ENCODE data around the gene TMEM207.
A peak's percentile ranks its signal among the peaks of the same experiment; 100 is the strongest.

TMEM207 gene

DNA sequence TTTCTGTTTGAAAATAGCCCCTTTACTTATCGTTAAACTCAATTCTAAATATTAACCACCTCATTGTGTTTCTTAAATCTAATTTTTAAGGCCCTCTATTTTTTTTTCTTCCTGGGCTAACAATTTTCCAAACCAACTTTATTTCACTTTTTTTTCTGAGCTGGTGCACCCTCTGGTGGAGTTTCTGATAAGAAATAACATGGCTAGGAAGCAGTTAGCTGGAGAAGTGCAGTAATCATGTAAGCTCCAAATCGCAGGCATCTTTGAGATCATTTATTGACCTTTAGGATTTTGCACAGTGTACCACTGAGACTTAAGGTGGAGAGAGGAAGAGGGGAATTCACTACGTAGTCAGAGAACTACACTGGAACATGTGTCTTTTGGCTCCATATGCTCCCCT is 6.4 kb downstream of the TMEM207 start:
- DNase-seq, result no peak

DNA sequence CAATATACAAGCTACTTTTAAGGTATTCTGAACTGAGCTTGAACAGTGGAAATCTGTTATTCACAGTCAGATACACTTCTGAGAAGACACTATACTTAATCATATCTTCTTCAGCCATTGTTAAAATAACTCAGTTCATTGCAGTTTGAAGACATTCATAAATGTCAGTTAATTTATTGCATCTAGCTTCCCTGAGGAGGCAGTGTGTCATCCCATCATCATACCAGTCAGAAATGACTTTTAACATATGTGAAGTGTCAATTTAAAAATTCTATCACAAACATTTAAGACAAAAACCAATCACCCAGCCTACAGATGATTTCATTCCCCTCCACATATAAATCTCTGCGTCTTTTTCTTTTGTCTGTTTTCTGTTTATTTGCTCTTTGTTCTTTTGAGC is 7.5 kb downstream of the TMEM207 start:
- DNase-seq, result no peak

DNA sequence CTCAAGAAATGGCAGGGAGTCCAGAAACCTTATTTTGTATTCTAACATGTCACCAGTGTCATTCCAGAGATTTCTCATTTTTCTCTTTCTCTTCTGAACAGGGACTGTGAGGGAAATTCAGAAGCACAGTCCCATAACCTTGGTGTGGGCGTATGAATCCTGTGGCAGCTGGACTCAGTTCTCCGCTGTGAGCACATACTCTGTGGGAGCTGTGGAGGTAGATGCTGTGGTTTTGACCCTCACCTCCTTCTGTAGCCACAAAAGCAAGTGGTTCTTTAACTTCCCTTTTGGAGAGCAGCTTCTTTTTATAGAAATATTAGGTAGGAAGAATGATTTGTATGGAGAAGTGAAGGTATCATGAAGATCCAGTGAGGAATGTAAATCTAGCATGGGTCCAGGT is 13.4 kb downstream of the TMEM207 start:
- DNase-seq, result no peak

DNA sequence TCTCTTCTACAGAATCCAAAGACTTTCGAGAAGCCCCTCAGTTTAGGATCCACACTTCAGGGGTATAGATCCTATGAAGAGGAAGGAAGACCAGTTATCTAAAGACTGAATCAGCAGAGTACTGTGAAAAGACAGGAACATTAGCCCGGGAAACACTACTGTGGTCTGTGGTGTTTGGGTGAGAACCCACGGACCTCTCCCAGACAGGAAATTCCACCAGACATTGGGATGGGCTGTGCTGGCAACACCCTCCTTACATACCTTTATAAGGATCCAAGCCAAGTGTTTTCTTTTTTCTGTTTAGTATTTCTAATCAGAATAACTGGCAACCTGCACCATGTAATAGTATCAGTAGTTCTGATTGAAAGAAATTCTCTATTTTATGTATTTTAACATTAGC is 14.1 kb downstream of the TMEM207 start:
- no peak for DNase-seq

DNA sequence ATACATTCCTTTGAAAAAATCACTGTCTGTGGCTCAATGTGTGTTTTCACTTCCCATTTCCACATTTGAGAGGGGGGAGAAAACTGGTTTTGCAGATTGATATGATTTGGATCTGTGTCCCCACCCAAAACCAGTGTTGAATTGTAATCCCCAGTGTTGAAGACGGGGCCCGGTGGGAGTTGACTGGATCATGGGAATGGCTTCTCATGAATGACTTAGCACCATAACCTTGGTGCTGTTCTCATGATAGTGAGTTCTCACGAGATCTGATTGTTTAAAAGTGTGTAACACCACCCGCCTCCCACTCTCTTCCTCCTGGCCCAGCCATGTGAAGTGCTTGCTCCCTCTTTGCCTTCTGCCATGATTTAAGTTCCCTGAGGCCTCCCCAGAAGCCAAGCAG is 16.1 kb downstream of the TMEM207 start:
- no peak for DNase-seq

DNA sequence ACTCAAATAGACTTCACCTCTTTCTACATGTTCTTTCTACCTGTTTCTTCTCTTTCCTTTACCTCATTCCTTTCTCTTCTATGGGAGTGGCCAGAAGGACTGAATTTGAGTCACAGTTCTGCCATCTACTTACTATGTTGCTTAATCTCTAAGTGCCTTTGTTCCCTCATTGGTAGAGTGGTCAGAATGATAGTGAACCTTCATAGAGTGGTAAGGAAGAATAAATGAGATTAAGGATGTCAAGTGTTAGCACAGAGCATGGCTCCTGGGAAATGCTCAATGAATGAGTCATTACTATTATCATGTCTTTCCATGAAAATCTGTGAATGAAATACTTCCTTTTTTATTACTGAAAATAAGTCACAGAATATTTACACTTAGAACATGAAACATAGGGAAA is 17.5 kb downstream of the TMEM207 start:
- DNase-seq, result no peak

DNA sequence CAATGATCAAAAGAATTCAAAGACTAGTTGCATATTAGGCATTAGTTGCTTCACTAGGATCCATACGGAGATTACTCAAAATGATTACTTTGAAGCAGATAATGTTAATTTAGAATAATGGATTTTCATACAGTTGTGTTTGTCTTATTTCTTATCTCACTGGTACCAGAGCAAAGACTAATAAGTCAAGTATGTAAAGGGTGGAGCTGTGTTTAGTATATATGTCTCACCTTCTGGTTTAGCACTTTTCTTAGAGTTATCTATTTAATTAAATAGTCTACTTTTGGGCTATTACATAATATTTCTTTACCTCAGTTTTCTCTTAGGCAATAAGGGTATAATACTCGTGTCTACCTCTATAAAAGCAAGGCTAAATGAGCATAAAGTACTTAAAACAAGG is 18.8 kb downstream of the TMEM207 start:
- DNase-seq, result no peak

DNA sequence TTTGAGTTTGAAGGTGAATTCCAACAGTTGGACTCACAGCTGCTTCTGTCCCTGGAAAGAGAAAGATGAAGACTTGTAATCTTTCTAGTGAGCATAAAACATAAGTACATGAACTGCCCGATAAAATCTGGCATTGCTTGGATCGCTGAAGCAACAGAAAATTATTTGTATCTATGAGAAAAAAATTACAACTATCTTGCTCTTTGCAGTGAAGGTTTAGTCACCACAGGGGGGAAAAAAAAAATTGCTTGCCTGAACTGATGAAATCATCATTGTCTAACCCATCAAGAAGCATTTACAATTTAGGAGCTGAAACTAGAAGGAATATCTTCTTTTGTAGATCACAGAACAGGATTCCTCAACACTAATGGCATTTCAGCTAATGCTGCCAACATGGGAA is 20.0 kb downstream of the TMEM207 start:
- DNase-seq, result no peak

DNA sequence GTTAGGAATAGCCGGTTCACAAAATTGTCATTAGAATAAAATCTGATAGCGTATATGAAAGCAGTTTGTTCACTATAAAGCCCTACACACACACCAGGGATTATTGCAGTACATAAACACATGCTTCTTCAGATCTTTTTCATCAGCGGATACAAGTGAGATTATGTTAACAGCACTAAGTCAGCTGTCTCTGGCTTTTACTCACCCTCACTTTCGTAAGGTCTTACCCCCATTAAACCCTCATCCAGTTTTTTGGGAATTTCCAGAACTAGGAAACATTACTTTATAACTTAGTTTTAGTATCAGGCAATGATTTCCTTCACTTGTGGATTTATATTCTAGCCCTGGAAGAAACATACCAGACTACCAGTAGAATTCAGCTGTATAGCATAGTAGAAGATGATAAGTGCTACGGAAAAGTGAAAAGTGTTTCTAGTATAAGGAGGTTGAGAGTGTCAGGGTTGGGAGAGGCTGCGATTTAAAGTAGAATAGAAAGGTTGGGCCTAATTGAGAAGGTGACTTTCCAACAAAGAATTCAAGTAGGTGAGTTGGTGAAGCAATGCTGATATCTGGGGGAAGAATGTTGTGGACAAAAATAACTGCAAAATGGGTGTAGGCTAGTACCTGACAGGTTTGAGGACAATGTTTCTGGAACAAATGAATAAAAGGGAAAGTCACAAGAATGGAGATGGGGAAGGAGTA is 22.7 kb downstream of the TMEM207 start:
- DNase-seq, result no peak

DNA sequence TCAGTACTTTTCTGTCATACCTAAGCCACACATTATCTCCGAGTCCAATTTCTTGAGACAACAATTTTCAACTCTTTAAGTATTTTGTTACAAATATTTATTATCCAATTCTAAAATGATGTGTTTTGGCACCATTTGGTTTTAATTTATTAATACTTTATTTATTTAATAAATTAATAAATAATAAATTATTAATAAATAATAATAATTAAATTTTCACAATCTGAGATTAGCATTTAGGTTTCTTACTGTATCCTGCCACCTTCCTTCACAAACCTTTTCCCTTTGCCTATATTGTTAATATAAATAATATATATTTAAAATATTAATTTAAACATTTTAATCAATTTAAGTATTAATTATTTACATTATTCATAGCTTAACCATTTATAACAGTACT is 23.9 kb downstream of the TMEM207 start:
- DNase-seq, result no peak

DNA sequence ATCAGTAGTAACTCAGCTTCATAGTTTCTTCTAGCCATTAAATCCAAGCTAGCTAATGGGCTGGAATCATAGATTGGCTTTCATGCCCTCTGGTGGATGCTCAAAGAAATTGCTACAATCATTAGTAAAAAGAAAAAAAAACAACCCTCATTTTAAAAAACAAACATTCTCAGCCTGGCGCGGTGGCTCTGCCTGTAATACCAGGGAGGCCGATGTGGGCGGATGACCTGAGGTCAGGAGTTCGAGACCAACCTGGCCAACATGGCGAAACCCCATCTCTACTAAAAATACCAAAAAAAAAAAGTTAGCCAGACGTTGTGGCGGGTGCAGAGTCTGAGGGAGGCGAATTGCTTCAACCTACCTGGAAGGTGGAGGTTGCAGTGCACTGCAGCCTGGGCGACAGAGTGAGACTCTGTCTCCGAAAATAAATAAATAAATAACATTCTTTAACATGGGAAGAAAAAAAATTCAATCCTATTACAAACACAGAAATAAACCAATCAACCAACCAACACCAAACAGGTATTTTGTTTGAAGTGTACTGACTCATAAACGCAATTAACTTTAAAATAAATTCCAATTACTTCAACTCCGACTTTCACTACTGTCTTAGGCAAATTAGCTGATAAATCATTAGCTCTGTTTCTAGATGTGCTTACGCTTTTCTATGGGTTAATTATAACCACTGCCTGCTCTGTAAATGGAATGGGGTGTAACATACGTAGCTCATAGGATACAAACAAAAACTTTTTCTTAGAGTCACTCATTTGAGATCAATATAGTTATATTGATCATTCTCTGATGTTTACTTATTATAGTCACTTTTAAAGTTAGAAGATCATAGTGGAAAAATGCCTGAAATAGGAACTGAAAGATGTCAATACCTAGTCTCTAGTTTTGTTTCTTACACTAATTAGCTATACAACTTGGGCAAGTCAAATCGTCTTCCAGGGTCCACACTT is 24.9 kb downstream of the TMEM207 start:
- peak; percentile 14 for DNase-seq

DNA sequence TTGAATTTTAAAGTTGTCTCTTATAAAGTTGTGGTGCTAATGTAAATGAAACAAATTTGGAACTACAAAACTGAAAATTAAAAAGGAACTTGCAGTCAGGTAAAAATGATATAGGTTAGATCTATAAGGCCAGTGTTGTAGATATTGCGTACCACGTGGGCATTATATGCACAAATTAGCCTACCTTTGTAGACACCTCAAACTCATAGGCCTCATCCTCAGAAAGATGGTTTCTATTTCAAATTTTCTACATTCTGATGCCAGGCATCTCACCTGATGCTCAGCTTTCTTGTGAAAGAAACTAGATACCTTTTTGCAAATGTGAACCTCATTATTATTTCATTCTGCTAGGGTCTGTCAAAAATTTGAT is 25.6 kb downstream of the TMEM207 start:
- no peak for DNase-seq

DNA sequence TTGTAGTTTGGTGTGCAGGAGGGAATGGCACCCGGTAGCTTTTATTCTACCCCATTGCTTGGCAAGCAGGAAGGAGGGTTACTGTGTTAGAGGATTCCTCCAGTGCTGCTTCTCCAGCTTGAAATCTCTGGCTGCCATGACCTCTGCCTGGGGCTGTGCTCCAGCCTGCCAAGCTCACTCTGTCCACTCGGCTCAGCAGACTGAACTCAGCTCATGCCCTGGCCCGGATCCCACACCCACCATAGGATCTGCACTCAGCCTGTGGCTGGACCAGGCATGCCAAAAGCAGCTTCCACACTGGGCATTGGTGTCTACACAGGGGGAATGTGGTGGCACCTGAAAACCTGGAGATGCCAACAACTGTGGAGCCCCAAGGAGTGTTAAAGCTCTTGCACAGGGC is 35.4 kb downstream of the TMEM207 start:
- no peak for DNase-seq

DNA sequence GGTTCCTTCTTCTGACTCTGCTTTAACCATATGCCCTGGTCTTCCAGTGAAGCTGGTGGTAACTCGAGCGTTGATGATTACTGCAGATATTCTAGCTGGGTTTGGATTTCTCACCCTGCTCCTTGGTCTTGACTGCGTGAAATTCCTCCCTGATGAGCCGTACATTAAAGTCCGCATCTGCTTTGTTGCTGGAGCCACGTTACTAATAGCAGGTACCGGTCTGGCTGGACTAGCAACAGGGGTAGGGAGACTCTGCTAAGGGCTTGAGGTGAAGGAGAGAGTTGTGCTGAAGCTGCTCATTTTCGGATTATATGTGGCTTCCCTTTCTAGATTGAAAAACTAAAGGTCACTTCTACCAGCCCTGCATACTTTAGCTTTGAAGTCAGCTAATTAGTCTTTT is 45.0 kb downstream of the TMEM207 start:
- no peak for DNase-seq

DNA sequence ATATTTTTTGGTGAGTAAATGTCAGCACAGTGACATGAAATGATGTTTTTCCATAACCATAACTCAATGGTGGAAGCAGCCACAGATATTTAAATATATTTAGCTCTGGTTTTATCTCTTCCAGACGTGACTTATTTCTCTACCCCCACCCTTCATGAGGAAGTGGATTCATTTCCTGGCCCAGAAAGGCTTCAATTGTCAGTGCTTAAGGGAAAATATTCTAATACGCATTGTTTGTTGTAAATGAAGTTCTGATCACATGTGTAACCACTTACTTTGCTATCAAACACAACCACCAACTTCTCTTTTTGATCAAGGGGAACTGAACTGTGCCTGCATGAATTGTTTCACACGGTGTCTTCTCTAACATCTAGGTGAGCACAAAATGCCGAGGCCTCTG is 47.7 kb downstream of the TMEM207 start:
- DNase-seq, result no peak

DNA sequence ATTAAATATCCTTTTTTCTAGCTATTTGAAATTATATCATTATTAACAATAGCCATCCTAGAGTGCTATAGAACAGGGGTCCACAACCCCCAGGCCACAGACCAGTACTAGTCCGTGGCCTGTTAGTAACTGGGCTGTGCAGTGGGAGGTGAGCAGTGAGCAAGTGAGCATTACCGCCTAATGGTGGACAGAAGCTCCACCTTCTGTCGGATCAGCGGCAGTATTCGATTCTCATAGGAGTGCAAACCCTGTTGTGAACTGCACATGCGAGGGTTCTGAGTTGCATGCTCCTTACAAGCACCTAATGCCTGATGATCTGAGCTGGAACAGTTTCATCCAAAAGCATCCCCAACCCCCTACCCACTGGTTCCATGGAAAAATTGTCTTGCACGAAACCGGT is 50.0 kb downstream of the TMEM207 start:
- DNase-seq, result no peak

DNA sequence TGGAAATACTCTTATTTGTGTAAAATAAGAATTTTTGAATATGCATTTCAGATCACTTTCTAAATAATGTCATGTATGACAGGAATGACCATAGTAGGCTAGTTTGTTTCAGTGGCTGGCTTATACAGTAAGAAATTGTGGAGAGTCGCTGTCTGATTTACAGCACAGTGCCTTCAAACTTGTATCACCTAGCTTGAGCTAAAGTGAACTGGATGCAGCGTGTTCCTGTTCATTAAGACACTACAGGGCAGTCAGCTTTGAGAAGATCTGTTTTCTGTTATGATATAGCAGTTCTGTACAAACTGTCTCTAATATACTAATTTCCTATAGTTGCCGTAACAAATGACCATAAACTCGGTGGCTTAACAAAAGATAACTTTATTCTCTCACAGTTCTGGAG is 51.8 kb downstream of the TMEM207 start:
- no peak for DNase-seq

DNA sequence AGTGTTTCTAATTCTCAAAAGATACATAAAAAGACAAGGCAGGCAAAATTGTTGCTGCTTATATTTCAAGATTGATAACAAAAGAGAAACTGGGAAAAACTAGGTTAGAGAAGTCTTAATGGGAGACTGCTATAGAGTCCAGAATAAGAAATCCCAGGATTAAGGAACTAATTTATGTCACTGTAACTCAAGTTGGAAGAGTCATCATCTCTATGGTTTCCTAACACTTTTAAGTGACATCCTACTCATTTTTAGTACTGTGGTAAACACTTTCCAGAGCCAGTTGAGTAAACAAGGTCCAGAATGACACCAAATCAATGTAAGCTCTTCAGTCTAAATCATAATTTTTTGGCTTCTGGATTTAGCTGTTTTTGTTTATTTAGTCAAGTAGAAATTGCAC is 53.7 kb downstream of the TMEM207 start:
- no peak for DNase-seq

DNA sequence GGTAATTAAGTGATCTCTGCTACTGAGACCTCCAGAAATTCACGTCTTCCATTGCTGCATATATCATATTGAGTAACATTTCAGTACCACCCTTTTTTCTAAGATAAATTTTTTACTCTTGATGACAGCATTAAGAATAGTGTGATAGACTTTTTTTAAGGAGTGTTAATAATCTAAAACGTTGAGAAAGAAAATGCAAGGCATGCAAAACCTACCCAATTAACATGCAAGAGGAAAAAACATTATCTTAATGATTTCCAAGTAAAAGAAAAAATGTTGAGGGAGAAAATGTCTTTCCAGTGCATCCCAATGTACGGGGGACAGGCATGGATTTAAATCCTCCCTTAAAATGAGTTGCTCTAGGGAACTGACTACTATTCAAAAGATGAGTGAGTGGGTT is 61.0 kb downstream of the TMEM207 start:
- no peak for DNase-seq

DNA sequence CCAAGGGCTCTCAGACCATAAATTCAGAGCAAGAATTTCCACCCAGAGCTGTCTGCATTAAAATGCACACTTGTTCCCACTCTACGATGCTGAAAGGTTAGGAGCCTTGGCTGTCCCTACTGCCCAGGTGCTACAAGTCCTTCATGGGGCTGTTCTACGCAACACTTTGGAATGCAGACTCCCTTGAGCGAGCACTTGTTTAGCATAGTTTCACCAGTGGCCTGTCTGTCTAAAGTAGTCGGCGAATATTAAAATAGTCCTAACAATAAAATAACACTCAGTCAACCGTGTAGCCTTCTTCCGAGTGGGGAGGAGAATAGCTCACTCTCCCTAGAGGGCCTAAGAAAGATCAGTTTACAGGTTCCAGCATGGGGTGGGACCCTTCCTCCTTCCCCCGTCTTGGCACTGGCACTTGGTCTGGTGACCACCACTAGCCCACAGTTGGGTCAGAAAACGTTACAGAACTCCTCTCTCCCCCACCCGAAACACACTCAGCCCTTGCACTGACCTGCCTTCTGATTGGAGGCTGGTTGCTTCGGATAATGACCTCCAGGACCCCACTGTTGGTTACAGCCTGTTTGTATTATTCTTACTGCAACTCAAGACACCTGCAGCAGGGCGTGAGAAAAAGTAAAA is 62.0 kb downstream of the TMEM207 start, which contains the start of gene CLDN16:
Gene CLDN16 (plus strand): TSS at position 586 of the 636 bp plus-strand sequence. CDS start 167 bp downstream, outside the sequence.
- no peak for DNase-seq

DNA sequence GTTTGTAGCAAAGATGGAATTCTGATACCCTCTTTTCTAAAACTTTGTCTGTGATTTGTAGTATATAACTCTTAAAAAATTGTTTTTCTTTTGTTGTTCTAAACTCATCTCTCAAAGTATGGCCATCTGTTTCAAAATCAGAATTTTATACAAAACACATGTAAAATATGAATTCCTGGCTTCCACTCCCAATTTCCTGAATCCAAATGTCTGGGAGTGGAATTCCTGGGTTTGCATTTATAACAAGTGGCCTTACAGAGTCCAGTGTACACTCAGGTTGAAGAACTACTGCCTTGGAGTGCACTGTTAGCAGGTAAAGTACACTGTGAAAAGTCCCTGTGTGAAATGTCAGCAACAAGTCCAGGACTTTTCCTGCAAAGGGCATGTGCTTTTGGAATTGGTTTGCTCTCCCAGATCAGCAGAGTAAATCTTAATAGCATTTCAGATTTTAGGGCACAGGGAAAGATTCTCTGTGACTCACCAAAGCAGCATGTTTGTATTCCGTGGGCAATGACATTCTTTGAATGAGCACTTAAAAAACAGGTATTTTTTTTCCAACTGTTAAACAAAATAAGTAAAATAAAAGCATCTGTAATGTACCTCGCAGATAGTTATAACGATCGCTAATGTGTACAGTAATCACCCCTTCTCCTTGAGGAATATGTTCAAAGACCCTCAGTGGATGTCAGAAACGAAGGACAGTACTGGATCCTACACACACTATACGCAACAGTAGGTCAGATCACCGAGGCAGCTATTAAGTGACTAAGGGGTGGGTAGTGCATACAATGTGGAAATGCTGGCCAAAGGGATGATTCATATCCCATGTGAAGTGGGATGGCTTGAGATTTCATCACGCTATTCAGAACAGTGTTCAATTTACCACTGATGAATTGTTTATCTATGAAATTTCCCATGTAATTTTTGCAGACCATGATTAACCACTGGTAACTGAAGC is 63.7 kb downstream of the TMEM207 start:
- DNase-seq, result no peak

DNA sequence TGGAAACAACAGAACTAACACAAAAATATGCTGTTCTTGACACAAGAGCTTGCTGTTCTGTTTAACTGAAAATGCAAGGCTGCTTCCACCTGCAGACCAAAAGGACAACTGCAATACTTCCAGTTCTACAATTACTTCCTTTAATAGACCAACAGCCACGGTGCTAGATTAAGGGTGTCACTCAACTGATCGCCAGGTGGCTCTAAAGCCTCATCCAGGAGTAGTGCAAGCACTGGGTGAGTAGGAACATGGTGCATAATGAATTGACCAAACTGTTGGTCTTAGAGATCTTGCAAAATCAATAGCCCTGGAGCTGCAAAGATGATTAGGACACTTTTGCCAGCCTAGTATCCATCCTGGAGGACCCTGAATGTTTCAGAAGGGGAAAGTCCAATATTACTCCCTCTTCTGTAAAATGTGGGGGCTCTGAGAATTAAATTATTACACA is 65.4 kb downstream of the TMEM207 start:
- DNase-seq, result no peak

All from CD4-positive, alpha-beta T cell treated with Interleukin-6 for 4 hours (primary cell).